Fibroblast of pulmonary artery (primary cell): ENCODE results near the gene OPN3.

Experiments used
- DNase-seq: peaks from one replicate; pipeline ENCODE4 v3.0.0-alpha.2; 2010; ENCODE audit warnings: low read depth
- H3K4me3 ChIP-seq: replicated peaks from 2 replicates; pipeline ENCODE4 v1.5.1; 2011; ENCODE audit warnings: low read depth, mild to moderate bottlenecking, control low read depth, low read length, moderate library complexity
- TF ChIP-seq, protein P1 (sequence below): IDR thresholded peaks from 2 replicates; pipeline ENCODE4 v1.5.1; 2011; ENCODE audit warnings: mild to moderate bottlenecking, control low read depth, low read length, inconsistent platforms; ENCODE audit errors: missing control alignments

The OPN3 gene

GRCh38 chr1:241611736-241612135 lies 28.4 kb downstream of the OPN3 start:
- no peak for DNase-seq
- TF ChIP-seq, protein P1, sequence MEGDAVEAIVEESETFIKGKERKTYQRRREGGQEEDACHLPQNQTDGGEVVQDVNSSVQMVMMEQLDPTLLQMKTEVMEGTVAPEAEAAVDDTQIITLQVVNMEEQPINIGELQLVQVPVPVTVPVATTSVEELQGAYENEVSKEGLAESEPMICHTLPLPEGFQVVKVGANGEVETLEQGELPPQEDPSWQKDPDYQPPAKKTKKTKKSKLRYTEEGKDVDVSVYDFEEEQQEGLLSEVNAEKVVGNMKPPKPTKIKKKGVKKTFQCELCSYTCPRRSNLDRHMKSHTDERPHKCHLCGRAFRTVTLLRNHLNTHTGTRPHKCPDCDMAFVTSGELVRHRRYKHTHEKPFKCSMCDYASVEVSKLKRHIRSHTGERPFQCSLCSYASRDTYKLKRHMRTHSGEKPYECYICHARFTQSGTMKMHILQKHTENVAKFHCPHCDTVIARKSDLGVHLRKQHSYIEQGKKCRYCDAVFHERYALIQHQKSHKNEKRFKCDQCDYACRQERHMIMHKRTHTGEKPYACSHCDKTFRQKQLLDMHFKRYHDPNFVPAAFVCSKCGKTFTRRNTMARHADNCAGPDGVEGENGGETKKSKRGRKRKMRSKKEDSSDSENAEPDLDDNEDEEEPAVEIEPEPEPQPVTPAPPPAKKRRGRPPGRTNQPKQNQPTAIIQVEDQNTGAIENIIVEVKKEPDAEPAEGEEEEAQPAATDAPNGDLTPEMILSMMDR: peak; percentile 0
- H3K4me3 ChIP-seq: no peak overlapping the region

DNA sequence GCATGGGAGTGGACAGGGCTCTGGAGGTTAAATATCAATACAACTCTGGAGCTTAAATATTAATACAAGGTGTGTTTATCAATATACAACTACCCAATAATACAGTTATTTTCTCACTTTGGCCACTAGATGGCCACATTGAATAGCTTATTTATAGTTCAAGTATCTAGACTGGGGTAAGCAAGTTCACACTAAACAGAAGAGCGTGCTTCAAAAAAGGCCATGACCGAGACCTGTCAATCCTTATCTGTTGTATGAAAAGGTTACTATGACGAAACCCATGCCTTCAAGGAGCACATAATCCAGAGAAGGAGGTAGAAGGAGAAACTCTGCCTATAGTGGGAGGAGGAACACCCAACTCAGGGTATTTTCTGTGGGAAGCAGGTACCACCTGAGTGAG lies 29.1 kb downstream of the OPN3 start:
- H3K4me3 ChIP-seq: no peak overlapping the region
- TF ChIP-seq, protein P1: peak; percentile 62
- peak; percentile 78 for DNase-seq

GRCh38 chr1:241610056-241610815 lies 29.9 kb downstream of the OPN3 start:
- DNase-seq: peak; percentile 55
- H3K4me3 ChIP-seq: no peak overlapping the region
- TF ChIP-seq, protein P1: no peak

DNA sequence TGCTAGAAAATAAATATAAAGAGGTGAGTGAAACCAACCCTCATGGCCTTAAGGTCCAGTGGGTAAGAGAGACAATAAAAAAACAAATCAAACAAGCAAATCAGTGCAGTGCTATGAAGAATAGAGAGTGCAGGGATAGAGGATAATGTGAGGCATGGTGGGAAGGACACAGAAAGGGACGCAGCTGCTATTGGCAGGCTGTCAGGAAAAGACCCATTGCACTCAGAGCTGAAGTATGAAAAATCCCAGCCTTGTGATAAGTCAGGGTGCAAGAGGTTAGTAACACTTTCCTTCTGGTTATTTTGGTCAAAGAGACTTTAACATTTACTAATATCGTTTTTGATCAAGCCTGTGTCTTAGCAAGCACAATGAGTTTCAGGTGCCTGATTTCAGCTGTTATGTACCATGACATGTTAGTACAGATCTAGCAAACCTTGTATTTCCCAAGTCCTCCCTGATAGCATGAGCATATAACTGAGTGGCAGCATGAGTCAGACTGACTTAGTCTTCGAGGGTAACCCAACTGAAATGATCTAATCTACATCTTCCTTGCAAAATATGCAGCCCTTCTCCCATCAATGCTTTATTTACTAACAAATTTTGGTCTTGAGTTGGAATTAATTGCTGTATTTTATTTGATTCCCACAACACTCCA lies 31.7 kb downstream of the OPN3 start:
- TF ChIP-seq, protein P1: no peak
- DNase-seq: peak; percentile 32
- H3K4me3 ChIP-seq: no peak overlapping the region

GRCh38 chr1:241607497-241607896 lies 32.7 kb downstream of the OPN3 start:
- TF ChIP-seq, protein P1: no peak
- no peak for DNase-seq
- no peak overlapping the region for H3K4me3 ChIP-seq

- TF ChIP-seq, protein P1: no peak
- no peak for DNase-seq
- H3K4me3 ChIP-seq: no peak overlapping the region
Observed at GRCh38 chr1:241606544-241606943, 33.6 kb downstream of the OPN3 start.
